HG03103 (cell line): ENCODE measurements around the gene CDIP1.

Experiments
- ATAC-seq: cut with Tn5 transposase; IDR thresholded peaks from one replicate; pipeline ENCODE4 v1.9.1; 2021; ENCODE audit warnings: low read depth; ENCODE audit not compliant: unreplicated experiment

The CDIP1 gene

GRCh38 chr16:4544473-4544872 lies 5.9 kb upstream of the CDIP1 start:
- no peak for ATAC-seq

GRCh38 chr16:4539716-4540284 lies 1.2 kb upstream of the CDIP1 start:
- no peak for ATAC-seq

- ATAC-seq = peak; percentile 10
Observed at GRCh38 chr16:4537376-4538343, 913 bp downstream of the CDIP1 start.

- ATAC-seq = no peak
Observed at GRCh38 chr16:4536391-4537106, 2.0 kb downstream of the CDIP1 start.

- no peak for ATAC-seq
Observed at GRCh38 chr16:4535627-4536108, 2.9 kb downstream of the CDIP1 start.

GRCh38 chr16:4534151-4534790 lies 4.3 kb downstream of the CDIP1 start:
- no peak for ATAC-seq

GRCh38 chr16:4533490-4533889 lies 5.1 kb downstream of the CDIP1 start:
- ATAC-seq = no peak

GRCh38 chr16:4532238-4532637 lies 6.3 kb downstream of the CDIP1 start:
- ATAC-seq = no peak

GRCh38 chr16:4531811-4532210 lies 6.8 kb downstream of the CDIP1 start:
- ATAC-seq = no peak

- peak; percentile 56 for ATAC-seq
Observed at GRCh38 chr16:4529085-4530060, 9.2 kb downstream of the CDIP1 start.

GRCh38 chr16:4525634-4526277 lies 12.8 kb downstream of the CDIP1 start:
- no peak for ATAC-seq

- ATAC-seq = no peak
Observed at GRCh38 chr16:4525069-4525468, 13.5 kb downstream of the CDIP1 start.

- ATAC-seq = no peak
Observed at GRCh38 chr16:4524571-4524970, 14.0 kb downstream of the CDIP1 start.

GRCh38 chr16:4523686-4524085 lies 14.9 kb downstream of the CDIP1 start:
- ATAC-seq = no peak

- no peak for ATAC-seq
Observed at GRCh38 chr16:4522051-4522581, 16.5 kb downstream of the CDIP1 start.

GRCh38 chr16:4520913-4521312 lies 17.7 kb downstream of the CDIP1 start:
- no peak for ATAC-seq

- ATAC-seq = no peak
Observed at GRCh38 chr16:4519274-4520058, 19.1 kb downstream of the CDIP1 start.
